WTC11 (cell line): ENCODE data around the gene KCNJ18. TPM values are rescaled to one million over a fixed set of nuclear protein-coding genes. Genes with fewer than 3 reads are reported as not detected.

Experiments used
- ATAC-seq: fragments of 200-7000 bp; cut with Tn5 transposase; 2 replicates; pipeline ENCODE4 v1.10.0; 2021; ENCODE audit warnings: mild to moderate bottlenecking, moderate library complexity
- CTCF ChIA-PET: fragments of 300-600 bp; sonication (Branson Sonifier 250); formaldehyde crosslinking; loops from one replicate; lab custom pipeline; 2021; ENCODE audit warnings: antibody characterized with exemption; lab: Charles Lee
- POLR2A ChIA-PET: fragments of 350-600 bp; sonication (Branson Sonifier 250); formaldehyde crosslinking; loops from one replicate; lab custom pipeline; 2021; ENCODE audit warnings: antibody characterized with exemption; lab: Charles Lee
- DNase-seq: peaks from one replicate; pipeline ENCODE4 v3.0.0; 2021; ENCODE audit warnings: low spot score
- H3K27ac Mint-ChIP-seq: 2 replicates; pipeline ENCODE4 v1.8.0; 2021; ENCODE audit warnings: mixed read lengths
- H3K27me3 Mint-ChIP-seq: 2 replicates; pipeline ENCODE4 v1.8.0; 2021; ENCODE audit warnings: low read depth, mild to moderate bottlenecking, moderate library complexity, mixed read lengths
- H3K36me3 Mint-ChIP-seq: 2 replicates; pipeline ENCODE4 v1.8.0; 2021; ENCODE audit warnings: mixed read lengths
- H3K4me1 Mint-ChIP-seq: 2 replicates; pipeline ENCODE4 v1.8.0; 2022; ENCODE audit warnings: mixed read lengths
- H3K4me3 Mint-ChIP-seq: 2 replicates; pipeline ENCODE4 v1.8.0; 2021; ENCODE audit warnings: mild to moderate bottlenecking, moderate library complexity, mixed read lengths
- H3K9me3 Mint-ChIP-seq: 2 replicates; pipeline ENCODE4 v1.8.0; 2021; ENCODE audit warnings: mixed read lengths
- E2F5 ChIP-seq: sonication (generic); formaldehyde crosslinking; IDR thresholded peaks from 2 replicates; pipeline ENCODE4 v1.8.1; 2022; ENCODE audit warnings: mild to moderate bottlenecking, moderate library complexity, missing genetic modification reagents
- MAX ChIP-seq: sonication (generic); formaldehyde crosslinking; IDR thresholded peaks from 2 replicates; pipeline ENCODE4 v1.8.0; 2022; ENCODE audit warnings: mild to moderate bottlenecking, missing genetic modification reagents
- NR3C1 ChIP-seq: sonication (generic); formaldehyde crosslinking; conservative IDR thresholded peaks from 2 replicates; pipeline ENCODE4 v1.8.1; 2023; ENCODE audit warnings: low read depth, mild to moderate bottlenecking, missing genetic modification reagents
- PRRX2 ChIP-seq: fragments of 250-450 bp; sonication (Bioruptor Pico); IDR thresholded peaks from 2 replicates; pipeline ENCODE4 v1.8.0; 2021; ENCODE audit warnings: mild to moderate bottlenecking
- STAT6 ChIP-seq: sonication (generic); formaldehyde crosslinking; conservative IDR thresholded peaks from 2 replicates; pipeline ENCODE4 v1.8.1; 2023; ENCODE audit warnings: mild to moderate bottlenecking, low read depth, missing genetic modification reagents, moderate library complexity
- ZNF317 ChIP-seq: sonication (generic); formaldehyde crosslinking; IDR thresholded peaks from 2 replicates; pipeline ENCODE4 v1.8.1; 2023; ENCODE audit warnings: low read depth, mild to moderate bottlenecking, moderate library complexity, missing genetic modification reagents, borderline replicate concordance
- ZSCAN18 ChIP-seq: fragments of 250-450 bp; sonication (Bioruptor Pico); IDR thresholded peaks from 2 replicates; pipeline ENCODE4 v2.1.2; 2022; ENCODE audit warnings: mild to moderate bottlenecking, moderate library complexity
- total RNA-seq: library from RNA; stranded (reverse); gene quantifications from 3 replicates; pipeline ENCODE4 v1.2.3, GENCODE V29; 2021
- TF ChIP-seq, protein P1 (sequence below): sonication (generic); formaldehyde crosslinking; IDR thresholded peaks from 2 replicates; pipeline ENCODE4 v1.8.1; 2023; ENCODE audit warnings: mild to moderate bottlenecking, missing genetic modification reagents, borderline replicate concordance
- TF ChIP-seq, protein P2 (sequence below): fragments of 250-450 bp; sonication (Bioruptor Pico); IDR thresholded peaks from 2 replicates; pipeline ENCODE4 v1.9.0; 2021; ENCODE audit warnings: mild to moderate bottlenecking
- TF ChIP-seq, protein P3 (sequence below): sonication (generic); formaldehyde crosslinking; IDR thresholded peaks from 2 replicates; pipeline ENCODE4 v1.8.0; 2022; ENCODE audit warnings: mild to moderate bottlenecking, missing genetic modification reagents

Gene KCNJ18
- total RNA-seq, 1 experiment from 2014 or later, result not detected

DNA sequence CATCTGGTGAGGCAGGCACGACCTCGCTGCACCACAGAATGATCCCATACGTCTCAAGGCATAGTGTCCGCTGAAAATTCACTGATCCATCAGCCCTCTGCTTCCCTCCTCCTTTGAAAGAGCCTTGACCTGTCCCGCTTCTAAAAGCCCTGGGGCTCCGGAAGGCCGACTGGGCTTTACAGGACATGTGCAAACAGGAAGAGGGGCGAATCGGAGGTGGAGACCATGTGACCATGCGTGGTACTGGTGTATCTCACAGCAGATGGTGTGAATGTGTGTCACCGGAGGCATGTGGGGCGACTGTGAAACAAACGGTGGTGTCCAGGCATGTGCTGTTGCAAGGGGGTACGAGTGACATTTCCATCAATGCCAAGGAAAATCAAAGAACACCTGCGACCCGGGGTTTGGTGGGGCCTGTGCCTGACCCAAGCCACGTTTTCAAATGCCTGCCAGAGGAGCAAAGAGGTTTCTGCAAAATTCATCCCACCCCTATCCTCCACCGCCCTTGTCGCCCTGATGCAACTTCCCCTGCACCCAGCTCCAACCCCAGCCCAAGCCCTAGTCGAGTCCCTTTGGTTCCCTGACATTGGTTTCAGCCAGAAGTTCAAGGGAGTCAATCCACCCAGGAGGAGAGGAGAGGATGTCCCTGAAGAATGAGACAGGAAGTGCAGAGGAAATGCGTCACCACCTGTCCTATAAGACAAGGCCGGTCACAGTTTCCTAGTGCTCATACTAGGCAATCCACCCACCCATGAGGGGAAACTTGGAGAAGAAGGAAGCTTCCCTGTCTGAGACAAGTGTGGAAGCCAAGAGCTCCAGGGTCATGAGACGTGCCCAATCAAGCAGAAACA, 5.9 kb upstream of the KCNJ18 start:
- CTCF ChIA-PET, result no interaction called here
- no peak overlapping the region for H3K4me3 Mint-ChIP-seq

More for the DNA sequence above, 5.9 kb upstream of the KCNJ18 start:
- Mint-ChIP-seq H3K36me3 (peaks cover 36% of the 10 kb centered on the region), H3K9me3 (peaks cover 39% of the 10 kb centered on the region), H3K27ac (no peak overlapping the region), H3K27me3 (peaks cover 14% of the 10 kb centered on the region), H3K4me1 (no peaks in the 10 kb centered on the region)
- POLR2A ChIA-PET, result no interaction called here
- ATAC-seq, result no peak
- no peak for DNase-seq
- TF ChIP-seq, protein P1, sequence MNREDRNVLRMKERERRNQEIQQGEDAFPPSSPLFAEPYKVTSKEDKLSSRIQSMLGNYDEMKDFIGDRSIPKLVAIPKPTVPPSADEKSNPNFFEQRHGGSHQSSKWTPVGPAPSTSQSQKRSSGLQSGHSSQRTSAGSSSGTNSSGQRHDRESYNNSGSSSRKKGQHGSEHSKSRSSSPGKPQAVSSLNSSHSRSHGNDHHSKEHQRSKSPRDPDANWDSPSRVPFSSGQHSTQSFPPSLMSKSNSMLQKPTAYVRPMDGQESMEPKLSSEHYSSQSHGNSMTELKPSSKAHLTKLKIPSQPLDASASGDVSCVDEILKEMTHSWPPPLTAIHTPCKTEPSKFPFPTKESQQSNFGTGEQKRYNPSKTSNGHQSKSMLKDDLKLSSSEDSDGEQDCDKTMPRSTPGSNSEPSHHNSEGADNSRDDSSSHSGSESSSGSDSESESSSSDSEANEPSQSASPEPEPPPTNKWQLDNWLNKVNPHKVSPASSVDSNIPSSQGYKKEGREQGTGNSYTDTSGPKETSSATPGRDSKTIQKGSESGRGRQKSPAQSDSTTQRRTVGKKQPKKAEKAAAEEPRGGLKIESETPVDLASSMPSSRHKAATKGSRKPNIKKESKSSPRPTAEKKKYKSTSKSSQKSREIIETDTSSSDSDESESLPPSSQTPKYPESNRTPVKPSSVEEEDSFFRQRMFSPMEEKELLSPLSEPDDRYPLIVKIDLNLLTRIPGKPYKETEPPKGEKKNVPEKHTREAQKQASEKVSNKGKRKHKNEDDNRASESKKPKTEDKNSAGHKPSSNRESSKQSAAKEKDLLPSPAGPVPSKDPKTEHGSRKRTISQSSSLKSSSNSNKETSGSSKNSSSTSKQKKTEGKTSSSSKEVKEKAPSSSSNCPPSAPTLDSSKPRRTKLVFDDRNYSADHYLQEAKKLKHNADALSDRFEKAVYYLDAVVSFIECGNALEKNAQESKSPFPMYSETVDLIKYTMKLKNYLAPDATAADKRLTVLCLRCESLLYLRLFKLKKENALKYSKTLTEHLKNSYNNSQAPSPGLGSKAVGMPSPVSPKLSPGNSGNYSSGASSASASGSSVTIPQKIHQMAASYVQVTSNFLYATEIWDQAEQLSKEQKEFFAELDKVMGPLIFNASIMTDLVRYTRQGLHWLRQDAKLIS, result no peak
- TF ChIP-seq NR3C1 (CRISPR knock-in tag) (no peak), STAT6 (no peak), ZSCAN18 (no peak), E2F5 (CRISPR knock-in tag) (no peak), ZNF317 (no peak), PRRX2 (no peak), MAX (CRISPR knock-in tag) (no peak)
- TF ChIP-seq, protein P2, sequence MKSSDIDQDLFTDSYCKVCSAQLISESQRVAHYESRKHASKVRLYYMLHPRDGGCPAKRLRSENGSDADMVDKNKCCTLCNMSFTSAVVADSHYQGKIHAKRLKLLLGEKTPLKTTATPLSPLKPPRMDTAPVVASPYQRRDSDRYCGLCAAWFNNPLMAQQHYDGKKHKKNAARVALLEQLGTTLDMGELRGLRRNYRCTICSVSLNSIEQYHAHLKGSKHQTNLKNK, result no peak
- TF ChIP-seq, protein P3, sequence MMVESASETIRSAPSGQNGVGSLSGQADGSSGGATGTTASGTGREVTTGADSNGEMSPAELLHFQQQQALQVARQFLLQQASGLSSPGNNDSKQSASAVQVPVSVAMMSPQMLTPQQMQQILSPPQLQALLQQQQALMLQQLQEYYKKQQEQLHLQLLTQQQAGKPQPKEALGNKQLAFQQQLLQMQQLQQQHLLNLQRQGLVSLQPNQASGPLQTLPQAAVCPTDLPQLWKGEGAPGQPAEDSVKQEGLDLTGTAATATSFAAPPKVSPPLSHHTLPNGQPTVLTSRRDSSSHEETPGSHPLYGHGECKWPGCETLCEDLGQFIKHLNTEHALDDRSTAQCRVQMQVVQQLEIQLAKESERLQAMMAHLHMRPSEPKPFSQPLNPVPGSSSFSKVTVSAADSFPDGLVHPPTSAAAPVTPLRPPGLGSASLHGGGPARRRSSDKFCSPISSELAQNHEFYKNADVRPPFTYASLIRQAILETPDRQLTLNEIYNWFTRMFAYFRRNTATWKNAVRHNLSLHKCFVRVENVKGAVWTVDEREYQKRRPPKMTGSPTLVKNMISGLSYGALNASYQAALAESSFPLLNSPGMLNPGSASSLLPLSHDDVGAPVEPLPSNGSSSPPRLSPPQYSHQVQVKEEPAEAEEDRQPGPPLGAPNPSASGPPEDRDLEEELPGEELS, result no peak
